Adipocyte (in vitro differentiated cells): ENCODE results near the gene CXXC1.
"Not testable (repeated sequence)": the region's sequence is repeated elsewhere in the genome, so short reads cannot be mapped to it uniquely, and the experiment has no call there.

Source experiments
- DNase-seq: peaks from one replicate; pipeline ENCODE4 v3.0.0-alpha.2; 2015; ENCODE audit warnings: low read depth
- H3K27me3 ChIP-seq: replicated peaks from 2 replicates; pipeline ENCODE4 v1.7.0; 2013; ENCODE audit warnings: mild to moderate bottlenecking, low read length, moderate library complexity; ENCODE audit not compliant: control insufficient read depth, insufficient read depth
- H3K36me3 ChIP-seq: 2 replicates; pipeline ENCODE4 v1.7.0; 2013; ENCODE audit warnings: low read length, mild to moderate bottlenecking, moderate library complexity; ENCODE audit not compliant: control insufficient read depth, insufficient read depth, severe bottlenecking
- H3K4me1 ChIP-seq: 2 replicates; pipeline ENCODE4 v1.7.0; 2013; ENCODE audit warnings: mild to moderate bottlenecking, low read length, moderate library complexity; ENCODE audit not compliant: control insufficient read depth, insufficient read depth
- H3K4me3 ChIP-seq: 2 replicates; pipeline ENCODE4 v1.7.0; 2013; ENCODE audit warnings: mild to moderate bottlenecking, low read length, moderate library complexity
- H3K9ac ChIP-seq: 2 replicates; pipeline ENCODE4 v1.7.0; 2013; ENCODE audit warnings: mild to moderate bottlenecking, low read length, moderate library complexity
- H3K9me3 ChIP-seq: 2 replicates; pipeline ENCODE4 v1.7.0; 2013; ENCODE audit warnings: mild to moderate bottlenecking, low read length, moderate library complexity; ENCODE audit not compliant: control insufficient read depth

CXXC1 gene

DNA sequence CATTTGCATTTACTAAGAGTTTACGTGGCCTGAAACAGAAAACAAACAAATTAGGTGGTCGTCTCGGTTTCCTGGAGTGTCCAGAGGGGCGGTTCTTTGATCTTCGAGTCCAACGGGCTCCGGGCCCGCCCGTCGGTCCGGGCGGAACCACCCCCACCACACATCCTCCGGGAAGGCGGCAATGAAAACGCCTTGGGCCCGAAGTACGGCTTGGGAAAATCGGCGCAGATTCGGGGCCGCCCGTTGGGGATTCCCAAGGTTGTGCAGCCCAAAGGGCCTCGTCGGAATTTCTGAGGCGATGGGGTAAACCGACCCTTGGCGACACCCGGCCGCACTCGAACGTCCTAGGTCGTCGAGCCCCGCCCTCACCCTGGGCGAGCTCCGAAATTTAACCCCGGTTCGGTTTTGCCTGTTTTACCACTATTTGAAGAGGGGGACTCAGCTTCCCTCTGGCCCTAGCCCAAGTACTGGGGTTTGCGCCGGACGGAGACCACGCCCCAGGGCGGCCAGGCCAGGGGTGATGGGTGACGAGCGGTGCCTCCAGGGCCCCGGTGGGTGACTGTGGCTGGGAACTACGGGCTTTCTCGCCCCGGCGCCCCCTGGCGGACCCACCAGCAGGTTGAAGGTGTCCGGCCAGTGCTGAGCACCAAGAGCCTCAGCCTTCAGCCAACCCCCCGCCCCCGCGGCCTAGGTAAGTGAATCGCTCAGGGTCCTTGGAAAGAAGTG, 19.3 kb downstream of the CXXC1 start:
- Histone ChIP-seq H3K36me3 (peaks cover 44% of the 10 kb centered on the region), H3K9ac (peak overlapping the region; percentile 82), H3K4me1 (peaks cover 13% of the 10 kb centered on the region), H3K27me3 (no peaks in the 10 kb centered on the region), H3K4me3 (peak overlapping the region; percentile 81), H3K9me3 (no peaks in the 10 kb centered on the region)
- peak; percentile 69 for DNase-seq

DNA sequence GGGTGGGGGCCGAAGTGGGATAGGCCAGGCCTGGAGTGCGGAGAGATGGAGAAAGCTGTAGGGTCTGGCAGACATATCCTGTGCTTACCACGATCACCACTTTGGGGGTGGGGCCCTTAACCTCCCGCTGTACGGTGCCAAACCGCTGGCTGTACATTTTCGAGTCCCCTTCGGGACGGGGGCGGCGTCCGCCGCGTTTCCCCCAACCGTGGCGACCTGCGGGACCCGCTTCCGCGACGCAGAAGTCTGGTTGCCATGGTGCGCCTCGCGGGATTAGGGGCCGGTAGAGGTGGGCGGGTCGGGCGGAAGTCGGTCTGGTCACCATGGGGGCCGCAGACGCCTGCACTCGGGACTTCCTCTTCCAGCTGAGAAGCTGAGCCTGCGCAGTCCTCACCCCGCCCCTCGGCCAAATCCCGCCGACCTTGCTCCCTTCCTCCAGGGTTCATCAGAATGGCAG, 21.2 kb downstream of the CXXC1 start, which contains the start of gene CFAP53:
TSS of gene CFAP53 (minus strand) at position 248 of the 457 bp plus-strand sequence. CDS start at position 157, 91 bp downstream.
- H3K9me3 ChIP-seq: no peaks in the 10 kb centered on the region
- peaks cover 25% of the 10 kb centered on the region for H3K36me3 ChIP-seq
- no peaks in the 10 kb centered on the region for H3K27me3 ChIP-seq
- peak within 1 kb of the TSS; percentile 87 for H3K9ac ChIP-seq
- H3K4me1 ChIP-seq: peaks cover 13% of the 10 kb centered on the region
- H3K4me3 ChIP-seq: peak within 1 kb of the TSS; percentile 96
- DNase-seq: peak; percentile 96

DNA sequence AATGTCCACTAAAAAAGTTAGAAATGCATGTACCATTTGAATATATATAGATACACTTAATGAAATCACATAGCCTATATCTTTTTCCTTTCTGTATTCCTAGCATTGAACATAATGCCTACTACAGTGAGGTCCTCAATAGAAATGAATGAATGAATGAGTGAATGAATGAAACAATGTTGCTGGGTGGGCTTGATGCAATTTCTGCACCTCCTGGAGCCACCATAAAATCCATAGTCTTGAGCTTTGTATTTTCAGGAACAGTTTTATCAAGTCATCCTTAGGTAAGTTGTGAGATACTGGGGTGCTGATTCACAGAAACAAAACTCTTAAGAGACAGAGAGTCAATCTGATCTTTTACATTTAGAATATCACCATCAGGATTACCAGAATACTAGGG, 24.5 kb downstream of the CXXC1 start:
- H3K27me3 ChIP-seq: no peaks in the 10 kb centered on the region

DNA sequence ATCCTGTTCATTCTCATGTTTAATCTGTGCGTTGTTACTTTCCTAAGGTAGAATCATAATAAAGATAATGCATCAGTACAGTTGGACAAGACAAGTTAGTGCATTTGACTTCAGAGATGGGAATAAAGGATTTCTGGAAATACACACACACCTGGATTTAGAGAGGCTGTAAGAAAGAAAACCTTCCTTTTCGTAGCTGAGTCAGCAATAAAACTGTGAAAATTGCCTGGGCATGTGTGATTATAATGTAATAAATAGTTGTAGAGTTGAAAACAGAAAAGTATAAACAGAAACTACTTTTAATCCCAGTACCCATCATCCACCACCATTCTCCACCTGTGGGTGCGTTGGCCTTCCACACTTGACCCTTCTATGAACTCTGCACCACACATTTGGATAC, 36.6 kb downstream of the CXXC1 start:
- no peaks in the 10 kb centered on the region for H3K4me1 ChIP-seq
- H3K9me3 ChIP-seq: no peaks in the 10 kb centered on the region
- H3K4me3 ChIP-seq: no peak overlapping the region
- no peak for DNase-seq
- H3K9ac ChIP-seq: no peak overlapping the region
- H3K27me3 ChIP-seq: no peaks in the 10 kb centered on the region
- H3K36me3 ChIP-seq: no peaks in the 10 kb centered on the region

More for the DNA sequence above, 24.5 kb downstream of the CXXC1 start:
- DNase-seq: no peak
- H3K4me3 ChIP-seq: no peak overlapping the region
- peaks cover 4% of the 10 kb centered on the region for H3K9me3 ChIP-seq
- H3K4me1 ChIP-seq: peaks cover 13% of the 10 kb centered on the region
- no peaks in the 10 kb centered on the region for H3K36me3 ChIP-seq
- no peak overlapping the region for H3K9ac ChIP-seq

DNA sequence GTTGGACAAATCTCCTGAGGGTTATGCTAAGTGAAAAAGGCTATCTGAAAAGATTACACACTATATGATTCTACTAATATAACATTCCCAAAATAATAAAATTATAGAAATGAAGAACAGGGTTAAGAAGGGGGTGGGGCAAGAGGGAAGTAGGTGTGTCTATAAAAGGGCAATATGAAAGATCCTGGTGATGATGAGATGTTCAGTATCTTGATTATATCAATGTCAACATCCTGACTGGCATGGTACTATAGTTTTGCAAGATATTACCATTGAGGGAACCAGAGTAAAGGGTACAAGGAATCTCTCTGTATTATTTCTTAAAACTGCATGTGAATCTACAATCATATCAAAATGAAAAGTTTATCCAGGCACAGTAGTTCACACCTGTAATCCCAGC, 37.9 kb downstream of the CXXC1 start:
- no peak overlapping the region for H3K9ac ChIP-seq
- no peak overlapping the region for H3K4me3 ChIP-seq
- no peaks in the 10 kb centered on the region for H3K9me3 ChIP-seq
- no peaks in the 10 kb centered on the region for H3K27me3 ChIP-seq
- no peaks in the 10 kb centered on the region for H3K4me1 ChIP-seq
- DNase-seq: no peak
- H3K36me3 ChIP-seq: no peaks in the 10 kb centered on the region

DNA sequence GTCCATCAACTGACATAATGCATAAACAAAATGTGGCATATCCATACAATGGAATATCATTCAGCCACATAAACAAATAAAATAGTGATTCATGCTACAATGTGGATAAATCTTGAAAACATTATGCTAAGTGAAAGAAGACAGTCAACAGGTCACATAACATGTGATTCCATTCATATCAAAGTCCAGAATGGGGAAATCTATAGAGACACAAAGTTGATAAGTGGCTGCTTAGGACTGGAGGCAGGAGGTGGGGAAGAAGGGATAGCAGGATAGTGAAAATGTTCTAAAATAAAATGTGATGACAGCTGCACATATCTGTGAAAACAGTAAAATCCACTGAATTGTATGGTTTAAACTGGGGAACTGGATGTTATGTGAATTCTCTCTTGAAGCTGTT, 39.9 kb downstream of the CXXC1 start:
- no peak overlapping the region for H3K9ac ChIP-seq
- H3K27me3 ChIP-seq: no peaks in the 10 kb centered on the region
- H3K4me1 ChIP-seq: no peaks in the 10 kb centered on the region
- no peak overlapping the region for H3K4me3 ChIP-seq
- no peaks in the 10 kb centered on the region for H3K36me3 ChIP-seq
- no peak for DNase-seq
- peaks cover 2% of the 10 kb centered on the region for H3K9me3 ChIP-seq

DNA sequence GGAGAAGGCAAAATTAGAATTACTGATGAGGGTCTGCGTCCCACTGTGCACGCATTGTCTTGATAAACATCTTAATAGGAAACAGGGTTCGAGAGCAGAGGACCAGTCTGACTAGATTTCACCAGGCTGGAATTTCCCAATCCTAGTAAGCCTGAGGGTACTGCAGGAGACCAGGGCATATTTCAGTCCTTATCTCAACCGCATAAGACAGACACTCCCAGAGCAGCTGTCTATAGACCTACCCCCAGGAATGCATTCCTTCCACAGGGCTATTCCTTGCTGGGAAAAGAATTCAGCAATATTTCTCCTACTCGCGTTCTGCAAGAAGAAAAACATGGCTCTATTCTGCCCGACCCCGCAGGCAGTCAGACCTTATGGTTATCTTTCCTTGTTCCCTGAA, 45.7 kb downstream of the CXXC1 start:
- not testable (repeated sequence) for H3K4me3 ChIP-seq

DNA sequence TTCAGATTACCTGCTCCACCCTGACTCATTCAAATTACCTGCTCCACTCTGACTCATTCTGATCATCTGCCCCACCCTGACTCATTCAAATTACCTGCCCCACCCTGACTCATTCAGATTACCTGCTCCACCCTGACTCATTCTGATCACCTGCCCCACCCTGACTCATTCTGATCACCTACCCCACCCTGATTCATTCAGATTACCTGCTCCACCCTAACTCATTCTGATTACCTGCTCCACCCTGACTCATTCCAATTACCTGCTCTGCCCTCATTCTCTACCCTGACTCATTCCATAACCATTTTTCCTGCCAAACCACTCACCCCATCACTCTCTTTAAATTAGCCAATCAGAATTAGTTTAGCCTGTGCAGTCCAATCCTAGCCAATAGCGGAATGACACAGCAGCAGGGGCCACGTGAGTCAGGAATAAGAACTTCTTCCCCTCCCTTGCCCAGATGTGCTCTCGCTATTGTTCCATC, 47.4 kb downstream of the CXXC1 start:
- H3K9ac ChIP-seq: no peak overlapping the region
- H3K36me3 ChIP-seq: no peaks in the 10 kb centered on the region
- no peaks in the 10 kb centered on the region for H3K4me1 ChIP-seq
- peaks cover 22% of the 10 kb centered on the region for H3K9me3 ChIP-seq
- H3K27me3 ChIP-seq: no peaks in the 10 kb centered on the region
- no peak for DNase-seq
- no peak overlapping the region for H3K4me3 ChIP-seq

More for the DNA sequence above, 45.7 kb downstream of the CXXC1 start:
- not testable (repeated sequence) for H3K27me3 ChIP-seq, DNase-seq, H3K9ac ChIP-seq, H3K36me3 ChIP-seq, H3K4me1 ChIP-seq
- peaks cover 22% of the 10 kb centered on the region for H3K9me3 ChIP-seq

DNA sequence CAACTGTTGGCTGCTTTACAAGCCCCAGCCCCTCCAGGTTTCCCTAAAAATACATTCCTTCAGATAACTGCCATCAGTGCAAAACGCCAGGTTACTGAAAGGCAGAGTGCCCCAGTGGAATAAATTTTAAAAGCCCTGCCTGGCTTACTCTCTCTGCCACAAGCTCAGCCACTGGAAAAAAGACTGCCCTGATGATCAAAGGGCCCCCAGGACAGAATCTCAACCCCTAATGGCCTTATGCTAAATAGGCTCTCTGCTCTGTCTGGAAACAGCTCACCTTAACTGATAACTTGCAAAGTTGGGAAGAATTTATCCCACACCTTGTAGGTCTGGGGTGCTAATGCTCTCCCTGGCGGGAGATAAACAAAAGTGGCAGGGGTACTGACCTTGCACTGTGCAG, 55.1 kb downstream of the CXXC1 start:
- DNase-seq: no peak
- Histone ChIP-seq H3K36me3 (no peaks in the 10 kb centered on the region), H3K27me3 (peaks cover 6% of the 10 kb centered on the region), H3K4me1 (no peaks in the 10 kb centered on the region), H3K9ac (no peak overlapping the region), H3K9me3 (no peaks in the 10 kb centered on the region), H3K4me3 (no peak overlapping the region)
